Neural cell (in vitro differentiated cells): Measurements from ENCODE around the gene HDAC11.

Source experiments
- EP300 ChIP-seq: fragments of 450-650 bp; conservative IDR thresholded peaks from 2 replicates; pipeline ENCODE4 v1.6.1; 2014; ENCODE audit warnings: antibody characterized with exemption, mild to moderate bottlenecking, moderate library complexity; ENCODE audit not compliant: poor library complexity, severe bottlenecking
- EZH2 ChIP-seq: fragments of 200-600, 300-800 bp; shearing (Covaris generic), sonication (generic); IDR thresholded peaks from 2 replicates; pipeline ENCODE4 v1.6.1; 2014; ENCODE audit warnings: antibody characterized with exemption, low read length, borderline replicate concordance, mild to moderate bottlenecking; ENCODE audit not compliant: insufficient read depth, poor library complexity, severe bottlenecking
- RAD21 ChIP-seq: fragments of 450-650 bp; conservative IDR thresholded peaks from 2 replicates; pipeline ENCODE4 v1.6.1; 2014; ENCODE audit warnings: antibody characterized with exemption, mild to moderate bottlenecking, moderate library complexity
- REST ChIP-seq: IDR thresholded peaks from 2 replicates; pipeline ENCODE4 v1.6.1; 2012; ENCODE audit warnings: borderline replicate concordance
- TAF1 ChIP-seq: IDR thresholded peaks from 2 replicates; pipeline ENCODE4 v1.6.1; 2012; ENCODE audit warnings: low read depth
- TF ChIP-seq, protein P1 (sequence below): fragments of 450-650 bp; IDR thresholded peaks from 2 replicates; pipeline ENCODE4 v1.5.1; 2014; ENCODE audit warnings: antibody characterized with exemption, mild to moderate bottlenecking, moderate library complexity; ENCODE audit not compliant: poor library complexity, severe bottlenecking

GRCh38 chr3:13462125-13462629, 17.9 kb upstream of the HDAC11 start:
- TF ChIP-seq, protein P1, sequence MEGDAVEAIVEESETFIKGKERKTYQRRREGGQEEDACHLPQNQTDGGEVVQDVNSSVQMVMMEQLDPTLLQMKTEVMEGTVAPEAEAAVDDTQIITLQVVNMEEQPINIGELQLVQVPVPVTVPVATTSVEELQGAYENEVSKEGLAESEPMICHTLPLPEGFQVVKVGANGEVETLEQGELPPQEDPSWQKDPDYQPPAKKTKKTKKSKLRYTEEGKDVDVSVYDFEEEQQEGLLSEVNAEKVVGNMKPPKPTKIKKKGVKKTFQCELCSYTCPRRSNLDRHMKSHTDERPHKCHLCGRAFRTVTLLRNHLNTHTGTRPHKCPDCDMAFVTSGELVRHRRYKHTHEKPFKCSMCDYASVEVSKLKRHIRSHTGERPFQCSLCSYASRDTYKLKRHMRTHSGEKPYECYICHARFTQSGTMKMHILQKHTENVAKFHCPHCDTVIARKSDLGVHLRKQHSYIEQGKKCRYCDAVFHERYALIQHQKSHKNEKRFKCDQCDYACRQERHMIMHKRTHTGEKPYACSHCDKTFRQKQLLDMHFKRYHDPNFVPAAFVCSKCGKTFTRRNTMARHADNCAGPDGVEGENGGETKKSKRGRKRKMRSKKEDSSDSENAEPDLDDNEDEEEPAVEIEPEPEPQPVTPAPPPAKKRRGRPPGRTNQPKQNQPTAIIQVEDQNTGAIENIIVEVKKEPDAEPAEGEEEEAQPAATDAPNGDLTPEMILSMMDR: no peak
- TF ChIP-seq RAD21: no peak
- no peak for TF ChIP-seq EZH2
- no peak for TF ChIP-seq TAF1
- TF ChIP-seq EP300: no peak
- TF ChIP-seq REST: no peak
